Upper lobe of right lung (tissue), 1 donor: ENCODE results near the gene ZNF212. TPM values are rescaled to one million over a fixed set of nuclear protein-coding genes. Genes with fewer than 3 reads are reported as not detected.

Source experiments
- ATAC-seq: fragments of 200-7000 bp; cut with Tn5 transposase; one replicate; pipeline ENCODE4 v1.9.1; 2020; ENCODE audit warnings: mild to moderate bottlenecking, moderate library complexity
- DNase-seq: peaks from one replicate; pipeline ENCODE4 v3.0.0-alpha.2; 2020
- H3K27ac ChIP-seq: fragments of 200-600 bp; one replicate; pipeline ENCODE4 v1.8.0; 2022
- H3K27me3 ChIP-seq: fragments of 200-600 bp; one replicate; pipeline ENCODE4 v1.8.0; 2022; ENCODE audit warnings: mild to moderate bottlenecking
- H3K36me3 ChIP-seq: fragments of 200-600 bp; one replicate; pipeline ENCODE4 v1.8.0; 2022
- H3K4me1 ChIP-seq: fragments of 200-600 bp; one replicate; pipeline ENCODE4 v1.8.0; 2022
- H3K4me3 ChIP-seq: fragments of 200-600 bp; one replicate; pipeline ENCODE4 v1.8.0; 2022; ENCODE audit warnings: mild to moderate bottlenecking
- H3K9me3 ChIP-seq: fragments of 200-600 bp; one replicate; pipeline ENCODE4 v1.8.0; 2022
- intact Hi-C: fragments of 100-400 bp; cut with DNase I; formaldehyde crosslinking; loops from one replicate; pipeline ENCODE4 v1.11.0; 2022
- total RNA-seq: library from RNA; stranded (reverse); fragmentation: NEBNext Ultra II Directional; extraction: Animal tissue kit (Norgen Biotek cat#: 25700); gene quantifications from one replicate; pipeline ENCODE4 v1.2.1, GENCODE V29; 2021
- TF ChIP-seq, protein P1 (sequence below): fragments of 200-600 bp; IDR thresholded peaks from one replicate; pipeline ENCODE4 v1.8.0; 2022; ENCODE audit warnings: antibody characterized with exemption
- donor health status: DM: no; HTN: yes; CAD: no; lungs with severe emphysema.

The ZNF212 gene
- total RNA-seq, 1 donor from 2014 or later = 10.2 TPM

DNA sequence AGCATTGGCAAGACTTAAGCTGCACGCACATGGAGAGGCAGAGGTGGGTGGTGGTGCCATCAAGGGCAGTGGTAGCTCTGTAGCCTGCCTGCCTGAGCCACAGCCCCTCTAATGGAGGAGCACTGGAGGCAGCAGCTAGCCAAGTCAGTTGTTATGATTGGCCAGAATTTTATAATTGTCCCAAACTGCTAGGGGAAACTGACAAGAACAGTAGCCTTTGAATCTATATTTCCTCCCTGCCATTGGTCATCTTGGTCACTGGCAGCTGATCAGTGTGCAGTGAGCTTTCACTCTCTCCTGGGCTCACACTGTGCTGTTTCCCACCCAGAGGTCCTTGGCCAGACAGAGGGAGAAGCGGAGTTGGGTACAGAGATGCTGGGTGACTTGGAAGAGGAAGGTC lies 12.9 kb downstream of the ZNF212 start:
- DNase-seq (no peak), ATAC-seq (no peak)
- TF ChIP-seq, protein P1, sequence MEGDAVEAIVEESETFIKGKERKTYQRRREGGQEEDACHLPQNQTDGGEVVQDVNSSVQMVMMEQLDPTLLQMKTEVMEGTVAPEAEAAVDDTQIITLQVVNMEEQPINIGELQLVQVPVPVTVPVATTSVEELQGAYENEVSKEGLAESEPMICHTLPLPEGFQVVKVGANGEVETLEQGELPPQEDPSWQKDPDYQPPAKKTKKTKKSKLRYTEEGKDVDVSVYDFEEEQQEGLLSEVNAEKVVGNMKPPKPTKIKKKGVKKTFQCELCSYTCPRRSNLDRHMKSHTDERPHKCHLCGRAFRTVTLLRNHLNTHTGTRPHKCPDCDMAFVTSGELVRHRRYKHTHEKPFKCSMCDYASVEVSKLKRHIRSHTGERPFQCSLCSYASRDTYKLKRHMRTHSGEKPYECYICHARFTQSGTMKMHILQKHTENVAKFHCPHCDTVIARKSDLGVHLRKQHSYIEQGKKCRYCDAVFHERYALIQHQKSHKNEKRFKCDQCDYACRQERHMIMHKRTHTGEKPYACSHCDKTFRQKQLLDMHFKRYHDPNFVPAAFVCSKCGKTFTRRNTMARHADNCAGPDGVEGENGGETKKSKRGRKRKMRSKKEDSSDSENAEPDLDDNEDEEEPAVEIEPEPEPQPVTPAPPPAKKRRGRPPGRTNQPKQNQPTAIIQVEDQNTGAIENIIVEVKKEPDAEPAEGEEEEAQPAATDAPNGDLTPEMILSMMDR = no peak
- H3K9me3 ChIP-seq = no peaks in the 10 kb centered on the region
- H3K4me3 ChIP-seq = no peak overlapping the region
- no peak overlapping the region for H3K27ac ChIP-seq
- H3K27me3 ChIP-seq = no peaks in the 10 kb centered on the region
- peaks cover 60% of the 10 kb centered on the region for H3K36me3 ChIP-seq
- intact Hi-C loops = no loop called here
- H3K4me1 ChIP-seq = no peaks in the 10 kb centered on the region

DNA sequence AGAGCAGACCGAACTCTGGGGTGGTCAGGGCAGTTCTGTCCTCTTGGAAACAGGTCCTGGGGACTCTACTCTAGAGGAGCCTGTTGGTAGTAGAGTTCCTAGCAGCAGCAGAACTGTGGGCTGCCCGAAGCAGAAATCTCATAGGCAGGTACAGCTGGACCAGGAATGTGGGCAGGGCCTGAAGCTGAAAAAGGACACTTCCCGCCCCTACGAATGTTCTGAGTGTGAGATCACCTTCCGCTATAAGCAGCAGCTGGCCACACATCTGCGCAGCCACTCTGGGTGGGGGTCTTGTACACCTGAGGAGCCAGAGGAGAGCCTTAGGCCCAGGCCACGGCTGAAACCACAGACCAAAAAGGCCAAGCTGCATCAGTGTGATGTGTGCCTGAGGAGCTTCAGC lies 14.2 kb downstream of the ZNF212 start:
- ATAC-seq = no peak
- no peak for DNase-seq
- Histone ChIP-seq H3K4me1 (no peaks in the 10 kb centered on the region), H3K36me3 (peaks cover 60% of the 10 kb centered on the region), H3K9me3 (no peaks in the 10 kb centered on the region), H3K4me3 (no peak overlapping the region), H3K27me3 (no peaks in the 10 kb centered on the region), H3K27ac (no peak overlapping the region)
- intact Hi-C loops = no loop called here
- TF ChIP-seq, protein P1 = no peak

DNA sequence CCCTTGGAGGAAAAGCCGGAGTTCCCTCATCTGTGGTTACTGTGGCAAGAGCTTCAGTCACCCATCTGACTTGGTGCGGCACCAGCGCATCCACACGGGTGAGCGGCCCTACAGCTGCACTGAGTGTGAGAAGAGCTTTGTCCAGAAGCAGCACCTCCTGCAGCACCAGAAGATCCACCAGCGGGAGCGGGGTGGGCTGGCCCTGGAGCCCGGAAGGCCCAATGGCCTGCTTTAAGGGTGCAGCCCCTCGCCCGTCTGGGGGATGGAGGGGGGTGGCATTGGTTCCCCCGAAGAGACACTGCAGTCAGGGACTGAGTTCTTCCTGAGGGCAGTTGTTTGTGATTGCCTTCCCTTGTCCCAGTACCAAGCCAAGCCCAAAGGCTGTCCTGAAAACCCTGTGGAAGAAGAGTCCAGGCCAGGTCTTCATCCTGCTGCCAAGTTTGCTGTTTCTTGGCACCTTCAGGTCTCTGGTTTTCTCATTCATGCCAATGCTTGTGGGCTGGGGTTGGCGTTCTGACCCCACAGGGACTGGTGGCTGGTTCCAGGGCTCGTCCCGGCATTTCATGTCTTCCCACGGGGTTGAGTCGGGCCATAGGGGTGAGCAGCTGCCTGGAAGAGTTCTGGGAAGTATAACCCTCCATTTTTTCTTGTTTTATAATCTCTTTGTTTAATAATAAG lies 14.9 kb downstream of the ZNF212 start:
- H3K4me3 ChIP-seq = no peak overlapping the region
- TF ChIP-seq, protein P1 = no peak
- H3K4me1 ChIP-seq = no peaks in the 10 kb centered on the region
- no peaks in the 10 kb centered on the region for H3K9me3 ChIP-seq
- intact Hi-C loops = no loop called here
- peaks cover 60% of the 10 kb centered on the region for H3K36me3 ChIP-seq
- ATAC-seq (no peak), DNase-seq (no peak)
- no peaks in the 10 kb centered on the region for H3K27me3 ChIP-seq
- H3K27ac ChIP-seq = no peak overlapping the region

DNA sequence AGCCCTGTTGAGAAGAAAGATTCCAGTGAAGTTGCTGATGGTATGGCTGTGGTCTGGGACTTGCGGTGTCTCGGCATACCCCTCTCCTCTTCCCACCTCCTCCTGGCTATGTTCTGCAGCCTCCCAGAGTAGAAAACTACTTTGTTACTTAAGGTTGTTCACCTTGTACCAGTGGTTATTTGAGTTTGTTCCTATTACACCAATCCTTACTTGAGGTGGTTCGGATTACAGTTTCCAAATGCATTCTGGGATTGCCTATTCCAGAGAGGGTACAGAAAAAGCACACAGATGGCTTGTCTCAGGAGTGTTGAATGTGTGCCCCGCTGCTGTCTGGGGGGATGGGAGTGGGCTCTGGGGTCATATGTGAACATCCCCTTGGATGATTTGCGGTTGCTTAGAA lies 15.7 kb downstream of the ZNF212 start:
- intact Hi-C loops = no loop called here
- Histone ChIP-seq H3K4me1 (no peaks in the 10 kb centered on the region), H3K27me3 (no peaks in the 10 kb centered on the region), H3K4me3 (no peak overlapping the region), H3K9me3 (no peaks in the 10 kb centered on the region), H3K27ac (no peak overlapping the region), H3K36me3 (peaks cover 59% of the 10 kb centered on the region)
- TF ChIP-seq, protein P1 = no peak
- ATAC-seq = no peak
- no peak for DNase-seq

DNA sequence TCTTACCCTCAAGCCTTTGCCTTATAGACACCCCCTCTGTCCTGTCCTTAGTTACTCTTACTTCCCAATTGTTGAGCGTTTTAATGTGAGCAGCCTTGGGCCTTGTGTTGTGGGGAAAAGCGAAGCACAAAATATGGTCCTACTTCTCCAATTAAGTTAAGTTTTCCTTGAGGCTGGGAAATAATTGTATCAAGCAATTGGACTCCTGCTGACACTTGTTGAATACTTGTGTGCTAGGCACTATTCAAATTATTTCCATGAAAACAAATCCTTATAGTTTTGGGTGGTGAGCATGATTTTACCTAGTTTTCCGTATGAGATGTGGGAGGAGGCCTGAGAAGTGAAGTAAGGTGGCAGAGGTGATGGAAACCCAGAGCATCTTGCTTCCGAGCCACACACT lies 17.1 kb downstream of the ZNF212 start:
- no peak for ATAC-seq
- TF ChIP-seq, protein P1 = no peak

DNA sequence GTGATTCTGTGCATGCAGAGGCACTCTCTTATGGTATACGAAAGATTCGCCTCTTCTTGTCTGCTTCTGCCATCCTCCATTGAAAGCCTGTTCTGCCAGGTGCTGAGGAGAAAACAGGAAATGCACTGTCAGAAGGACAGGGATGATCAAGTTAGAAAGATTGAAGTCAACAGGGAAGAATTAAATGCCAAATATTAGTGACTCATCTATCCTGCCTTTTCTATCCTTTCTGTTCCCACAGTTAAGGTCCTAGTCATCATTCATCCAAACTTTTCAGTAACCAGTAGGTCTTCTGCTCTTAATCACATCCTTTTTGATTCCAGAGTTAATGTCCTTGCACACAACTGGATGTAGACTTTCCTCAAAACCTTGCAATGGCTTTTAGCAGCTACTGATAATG lies 17.7 kb downstream of the ZNF212 start:
- Histone ChIP-seq H3K9me3 (no peaks in the 10 kb centered on the region), H3K27me3 (no peaks in the 10 kb centered on the region), H3K36me3 (peaks cover 40% of the 10 kb centered on the region), H3K4me1 (no peaks in the 10 kb centered on the region), H3K27ac (no peak overlapping the region), H3K4me3 (no peak overlapping the region)
- TF ChIP-seq, protein P1 = no peak
- intact Hi-C loops = no loop called here
- ATAC-seq (no peak), DNase-seq (no peak)

More for the DNA sequence above, 17.1 kb downstream of the ZNF212 start:
- Histone ChIP-seq H3K27me3 (no peaks in the 10 kb centered on the region), H3K36me3 (peaks cover 45% of the 10 kb centered on the region), H3K4me1 (no peaks in the 10 kb centered on the region), H3K27ac (no peak overlapping the region), H3K4me3 (no peak overlapping the region), H3K9me3 (no peaks in the 10 kb centered on the region)
- no peak for DNase-seq
- intact Hi-C loops = no loop called here
